HL-60 (cell line): ENCODE measurements around the gene TMEM61.
A peak's percentile ranks its signal among the peaks of the same experiment; 100 is the strongest.
"Not testable (repeated sequence)": the region's sequence is repeated elsewhere in the genome, so short reads cannot be mapped to it uniquely, and the experiment has no call there.

ENCODE experiments used
- DNase-seq, 2 experiments: peaks; one replicate each; pipeline ENCODE4 v3.0.0-alpha.2; 2010 to 2020; ENCODE audit warnings: low read depth in 1 of 2, low spot score in 1 of 2
- H3K27ac ChIP-seq: fragments of 250-450 bp; sonication (Bioruptor Pico); replicated peaks from 2 replicates; pipeline ENCODE4 v1.5.1; 2020; ENCODE audit warnings: mild to moderate bottlenecking, moderate library complexity
- H3K27me3 ChIP-seq: fragments of 250-450 bp; sonication (Bioruptor Pico); 2 replicates; pipeline ENCODE4 v1.5.1; 2021; ENCODE audit warnings: mild to moderate bottlenecking, moderate library complexity; ENCODE audit not compliant: insufficient read depth, poor library complexity, severe bottlenecking
- H3K4me3 ChIP-seq: replicated peaks from 2 replicates; pipeline ENCODE4 v1.5.1; 2011; ENCODE audit warnings: mild to moderate bottlenecking, control low read depth, low read length; ENCODE audit not compliant: insufficient read depth
- GABPA ChIP-seq: IDR thresholded peaks from 2 replicates; pipeline ENCODE4 v1.6.1; 2012; ENCODE audit warnings: low read depth
- POLR2AphosphoS5 ChIP-seq: IDR thresholded peaks from 2 replicates; pipeline ENCODE4 v1.6.1; 2012; ENCODE audit warnings: low read depth
- REST ChIP-seq: IDR thresholded peaks from 2 replicates; pipeline ENCODE4 v1.6.1; 2012; ENCODE audit warnings: low read depth; ENCODE audit not compliant: insufficient replicate concordance
- SPI1 ChIP-seq: IDR thresholded peaks from 2 replicates; pipeline ENCODE4 v1.6.1; 2012; ENCODE audit warnings: low read depth, mild to moderate bottlenecking, borderline replicate concordance
- TF ChIP-seq, protein P1 (sequence below): IDR thresholded peaks from one replicate; pipeline ENCODE4 v1.5.1; 2011; ENCODE audit warnings: low read length, control low read depth, inconsistent platforms; ENCODE audit not compliant: insufficient read depth

Gene TMEM61

GRCh38 chr1:54956726-54957125 lies 23.7 kb upstream of the TMEM61 start:
- no peak for TF ChIP-seq SPI1
- TF ChIP-seq GABPA: no peak
- TF ChIP-seq POLR2AphosphoS5: no peak
- no peak for TF ChIP-seq REST
- TF ChIP-seq, protein P1, sequence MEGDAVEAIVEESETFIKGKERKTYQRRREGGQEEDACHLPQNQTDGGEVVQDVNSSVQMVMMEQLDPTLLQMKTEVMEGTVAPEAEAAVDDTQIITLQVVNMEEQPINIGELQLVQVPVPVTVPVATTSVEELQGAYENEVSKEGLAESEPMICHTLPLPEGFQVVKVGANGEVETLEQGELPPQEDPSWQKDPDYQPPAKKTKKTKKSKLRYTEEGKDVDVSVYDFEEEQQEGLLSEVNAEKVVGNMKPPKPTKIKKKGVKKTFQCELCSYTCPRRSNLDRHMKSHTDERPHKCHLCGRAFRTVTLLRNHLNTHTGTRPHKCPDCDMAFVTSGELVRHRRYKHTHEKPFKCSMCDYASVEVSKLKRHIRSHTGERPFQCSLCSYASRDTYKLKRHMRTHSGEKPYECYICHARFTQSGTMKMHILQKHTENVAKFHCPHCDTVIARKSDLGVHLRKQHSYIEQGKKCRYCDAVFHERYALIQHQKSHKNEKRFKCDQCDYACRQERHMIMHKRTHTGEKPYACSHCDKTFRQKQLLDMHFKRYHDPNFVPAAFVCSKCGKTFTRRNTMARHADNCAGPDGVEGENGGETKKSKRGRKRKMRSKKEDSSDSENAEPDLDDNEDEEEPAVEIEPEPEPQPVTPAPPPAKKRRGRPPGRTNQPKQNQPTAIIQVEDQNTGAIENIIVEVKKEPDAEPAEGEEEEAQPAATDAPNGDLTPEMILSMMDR: no peak
- H3K27me3 ChIP-seq: no peaks in the 10 kb centered on the region
- H3K27ac ChIP-seq: no peak overlapping the region
- H3K4me3 ChIP-seq: no peak overlapping the region
- no peak for DNase-seq

DNA sequence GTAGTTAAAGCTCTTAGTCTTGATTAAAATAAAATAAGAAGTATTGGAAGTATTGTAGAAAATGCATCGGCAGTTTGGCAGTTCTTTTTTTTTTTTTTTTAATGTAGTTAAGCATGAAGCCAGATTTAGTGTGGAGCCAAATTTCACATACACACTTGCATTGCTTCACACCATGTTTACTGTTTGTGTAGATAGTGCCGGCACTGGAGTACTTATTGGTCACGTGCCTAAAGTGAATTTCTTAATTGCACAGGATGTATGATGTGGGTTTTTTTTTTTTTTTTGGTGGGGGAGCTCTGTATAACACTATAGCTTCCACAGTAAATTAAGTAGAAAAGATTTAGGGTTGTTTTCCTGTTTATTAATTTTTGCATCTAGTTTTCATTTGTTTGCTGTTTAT lies 21.2 kb upstream of the TMEM61 start:
- no peak overlapping the region for H3K4me3 ChIP-seq
- TF ChIP-seq GABPA (no peak), SPI1 (no peak), POLR2AphosphoS5 (no peak), REST (no peak)
- TF ChIP-seq, protein P1: no peak
- H3K27ac ChIP-seq: no peak overlapping the region
- DNase-seq: peak in 1 of 2 experiments; percentile 46
- H3K27me3 ChIP-seq: no peaks in the 10 kb centered on the region

DNA sequence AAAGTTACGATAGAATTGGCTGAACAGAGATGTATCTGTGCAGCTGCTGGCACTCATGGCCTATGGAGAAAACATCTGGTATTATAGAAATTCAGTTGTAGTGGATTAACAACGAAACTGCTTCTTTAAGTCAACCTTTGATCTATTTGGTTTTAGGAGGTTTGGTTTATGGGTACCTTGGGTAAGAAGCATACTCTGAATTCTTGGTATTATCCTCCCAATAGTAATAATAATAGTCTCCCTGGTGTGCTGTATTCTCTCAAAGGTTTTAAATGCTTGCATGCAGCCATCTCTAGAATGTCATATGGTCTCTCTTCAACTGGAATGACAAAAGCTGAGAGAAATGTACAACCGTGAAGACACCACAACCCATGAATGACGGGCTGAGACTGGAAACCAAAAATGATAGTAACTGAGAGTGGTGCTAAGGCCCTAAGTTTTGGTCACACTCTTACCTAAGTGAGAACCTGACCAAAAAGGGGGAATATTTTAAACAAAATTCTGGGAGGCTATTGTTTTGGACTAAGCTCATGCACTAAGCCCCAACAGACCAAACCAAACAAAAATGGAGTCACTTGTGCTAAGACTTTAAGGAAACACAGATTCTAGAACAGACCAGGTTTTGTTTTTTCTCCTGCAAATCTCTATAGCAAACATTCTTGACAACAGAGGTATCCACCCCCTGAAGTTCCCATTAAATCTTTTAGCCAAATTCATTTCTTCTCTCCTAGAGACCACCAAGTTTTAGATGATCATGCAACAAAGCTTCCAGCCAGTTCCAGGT lies 17.6 kb upstream of the TMEM61 start:
- Histone ChIP-seq H3K27me3 (no peaks in the 10 kb centered on the region), H3K4me3 (no peak overlapping the region), H3K27ac (no peak overlapping the region)
- DNase-seq: no peak
- TF ChIP-seq GABPA (no peak), POLR2AphosphoS5 (no peak)
- TF ChIP-seq, protein P1: no peak

DNA sequence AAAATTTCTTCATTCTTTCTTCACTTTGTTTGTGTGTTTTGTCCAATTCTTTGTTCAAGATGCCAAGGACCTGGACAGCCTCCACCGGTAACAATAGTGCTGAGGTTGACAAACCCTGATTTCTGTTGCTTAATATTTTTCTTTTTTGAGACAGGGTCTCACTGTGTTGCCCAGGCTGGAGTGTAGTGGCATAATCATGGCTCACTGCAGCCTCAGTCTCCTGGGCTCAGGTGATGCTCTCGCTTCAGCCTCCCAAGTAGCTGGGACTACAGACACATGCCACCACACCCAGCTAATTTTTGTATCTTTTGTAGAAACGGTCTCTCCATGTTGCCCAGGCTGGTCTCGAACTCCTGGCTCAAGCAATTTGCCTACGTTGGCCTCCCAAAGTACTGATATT lies 16.6 kb upstream of the TMEM61 start:
- DNase-seq, H3K27ac ChIP-seq, H3K27me3 ChIP-seq, H3K4me3 ChIP-seq: not testable (repeated sequence)
